GM18519 (cell line): ENCODE measurements around the gene BLM.
A peak's percentile ranks its signal among the peaks of the same experiment; 100 is the strongest.
"Not testable (repeated sequence)": the region's sequence is repeated elsewhere in the genome, so short reads cannot be mapped to it uniquely, and the experiment has no call there.

Source experiments
- ATAC-seq: cut with Tn5 transposase; IDR thresholded peaks from one replicate; pipeline ENCODE4 v1.9.1; 2021; ENCODE audit warnings: mild to moderate bottlenecking, moderate library complexity; ENCODE audit not compliant: unreplicated experiment, low FRiP score

BLM gene

GRCh38 chr15:90716976-90717821 lies at the start of gene BLM:
Gene BLM, plus strand, starts transcription at chr15:90717346. Its CDS starts 30,047 bp downstream, at chr15:90747393.
- peak; percentile 97 for ATAC-seq

DNA sequence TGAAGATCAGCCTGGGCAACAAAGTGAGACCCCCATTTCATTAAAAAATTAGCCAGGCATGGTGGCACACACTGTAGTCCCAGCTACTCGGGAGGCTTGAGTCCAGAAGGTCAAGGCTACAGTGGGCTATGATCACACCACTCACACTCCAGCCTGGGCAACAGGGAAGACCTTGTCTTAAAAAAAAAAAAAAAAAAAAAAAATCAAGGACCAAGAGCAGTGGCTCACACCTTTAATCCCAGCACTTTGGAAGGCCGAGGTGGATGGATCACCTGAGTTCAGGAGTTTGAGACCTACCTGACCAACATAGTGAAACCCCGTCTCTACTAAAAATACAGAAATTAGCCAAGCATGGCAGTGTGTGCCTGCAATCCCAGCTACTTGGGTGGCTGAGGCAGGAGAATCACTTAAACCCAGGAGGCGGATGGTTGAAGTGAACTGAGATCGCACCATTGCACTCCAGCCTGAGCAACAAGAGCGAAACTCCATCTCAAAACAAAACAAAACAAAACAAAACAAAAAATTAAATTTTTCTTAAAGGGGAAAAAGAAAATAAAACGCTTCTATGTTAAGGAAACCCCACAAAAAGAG lies 49.3 kb upstream of the BLM start:
- not testable (repeated sequence) for ATAC-seq

DNA sequence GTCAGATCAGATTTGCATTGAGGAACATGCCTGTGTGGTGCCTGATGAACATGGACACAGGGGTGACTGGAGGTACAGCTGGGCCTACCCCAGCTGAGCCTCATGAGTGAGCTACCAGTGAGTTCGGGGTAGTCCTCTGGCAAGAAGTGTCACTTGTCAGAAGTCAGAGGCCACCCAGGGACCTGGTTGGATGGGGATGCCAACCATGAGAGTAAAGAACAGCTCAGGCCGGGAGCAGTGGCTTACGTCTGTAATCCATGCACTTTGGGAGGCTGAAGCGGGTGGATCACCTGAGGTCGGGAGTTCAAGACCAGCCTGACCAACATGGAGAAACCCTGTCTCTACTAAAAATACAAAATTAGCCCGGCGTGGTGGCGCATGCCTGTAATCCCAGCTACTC lies 46.5 kb upstream of the BLM start:
- not testable (repeated sequence) for ATAC-seq

DNA sequence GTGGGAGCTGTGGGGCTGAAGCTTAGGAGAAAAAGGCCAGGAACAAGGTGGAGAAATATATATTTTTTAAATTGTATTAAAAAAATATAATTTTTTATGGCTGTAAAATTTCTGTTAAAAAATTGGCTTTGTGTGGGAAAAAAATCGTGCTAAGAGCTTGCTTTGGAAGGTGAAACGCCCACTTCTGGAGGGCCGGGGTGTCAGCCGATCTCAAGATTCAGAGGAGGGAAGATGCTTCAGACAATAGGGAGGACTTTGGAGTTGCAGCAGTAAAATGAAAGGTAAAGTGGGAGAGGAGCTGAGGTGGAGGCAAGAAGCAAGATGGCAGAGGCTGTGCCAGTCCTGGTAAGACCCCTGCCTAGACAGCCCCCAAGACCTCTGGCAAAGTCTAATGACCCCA lies 45.9 kb upstream of the BLM start:
- no peak for ATAC-seq

- not testable (repeated sequence) for ATAC-seq
Observed at GRCh38 chr15:90673357-90673756, 43.8 kb upstream of the BLM start.

DNA sequence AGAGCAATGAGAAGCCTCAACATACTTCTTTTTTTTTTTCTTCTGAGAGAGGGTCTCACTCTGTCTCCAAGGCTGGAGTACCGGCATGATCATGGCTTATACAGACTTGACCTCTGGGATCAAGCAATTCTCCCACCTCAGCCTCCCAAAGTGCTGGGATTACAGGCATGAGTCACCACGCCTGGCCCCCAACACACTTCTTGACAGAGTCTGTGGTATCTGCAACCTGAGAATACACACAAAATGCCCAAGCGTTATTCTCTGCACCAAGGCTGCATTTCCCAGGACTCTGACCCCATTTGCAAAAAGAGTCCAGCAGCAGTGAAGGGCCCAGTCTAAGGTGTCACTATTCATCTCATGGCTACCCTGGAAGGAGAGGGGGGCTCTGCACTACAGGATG lies 42.7 kb upstream of the BLM start:
- no peak for ATAC-seq

DNA sequence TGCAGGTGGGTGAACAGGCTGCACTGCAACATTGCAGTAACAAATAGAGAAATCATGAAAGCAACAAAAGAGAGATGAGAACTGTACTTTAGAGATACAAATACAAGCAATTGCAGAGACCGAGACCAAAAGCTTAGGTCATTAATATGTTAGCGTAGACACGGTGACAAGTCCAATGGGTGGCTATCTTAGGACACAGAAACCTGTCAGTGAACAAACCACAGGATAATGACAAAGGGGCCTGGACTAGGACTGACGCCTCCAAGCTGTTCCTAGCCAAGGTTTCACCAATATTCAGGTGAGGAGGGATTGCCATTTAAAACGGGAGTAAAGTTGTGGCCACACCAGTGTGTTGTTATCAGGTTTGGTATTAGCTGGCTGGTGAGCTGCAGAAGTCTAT lies 41.7 kb upstream of the BLM start:
- no peak for ATAC-seq

GRCh38 chr15:90677807-90678790 lies 39.0 kb upstream of the BLM start:
- no peak for ATAC-seq

- ATAC-seq, result no peak
Observed at GRCh38 chr15:90679959-90680358, 37.2 kb upstream of the BLM start.

GRCh38 chr15:90680371-90680935 lies 36.7 kb upstream of the BLM start:
- no peak for ATAC-seq

DNA sequence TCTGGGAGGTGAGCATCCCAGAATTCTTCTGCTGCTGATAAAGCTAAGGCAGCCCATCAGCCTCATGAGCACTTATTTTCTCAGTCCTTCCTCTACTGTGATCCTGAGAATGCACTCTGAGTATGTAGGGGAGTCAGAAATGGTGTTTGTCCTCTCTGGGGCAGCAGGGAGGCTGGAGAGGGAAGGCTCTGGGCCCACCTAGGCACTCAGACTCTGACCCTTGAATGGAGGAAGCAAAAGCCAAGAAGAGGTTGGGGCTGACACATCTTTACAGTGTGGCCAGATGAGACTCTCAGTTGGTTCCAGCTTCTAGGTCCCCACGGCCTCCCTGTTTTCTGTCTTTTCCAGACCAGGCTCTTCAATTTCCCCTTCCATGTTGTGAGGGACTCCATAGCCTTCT lies 36.1 kb upstream of the BLM start:
- no peak for ATAC-seq

- no peak for ATAC-seq
Observed at GRCh38 chr15:90681480-90681879, 35.7 kb upstream of the BLM start.

GRCh38 chr15:90683371-90683770 lies 33.8 kb upstream of the BLM start:
- ATAC-seq, result no peak

DNA sequence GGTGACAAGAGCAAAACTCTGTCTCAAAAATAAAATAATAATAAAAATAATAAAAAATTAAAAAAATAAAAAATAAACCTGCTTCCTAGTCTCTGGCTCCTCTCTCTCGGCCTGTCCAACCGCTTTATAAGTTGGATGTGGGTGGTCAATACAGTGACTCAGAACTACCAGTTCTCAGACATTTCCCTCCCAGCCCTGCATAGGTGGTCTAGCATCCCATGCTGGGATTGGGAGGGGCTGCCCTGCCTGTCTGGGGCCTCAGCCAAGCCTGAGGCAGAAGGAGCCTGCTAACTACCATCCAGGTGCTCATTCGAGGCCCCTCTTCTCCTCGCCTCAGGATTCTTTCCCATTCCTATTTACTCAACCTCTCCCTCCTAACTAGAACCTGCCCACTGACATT lies 33.3 kb upstream of the BLM start:
- ATAC-seq, result no peak

- no peak for ATAC-seq
Observed at GRCh38 chr15:90684281-90684680, 32.9 kb upstream of the BLM start.

- peak; percentile 24 for ATAC-seq
Observed at GRCh38 chr15:90685591-90686434, 31.3 kb upstream of the BLM start.

GRCh38 chr15:90686435-90687218 lies 30.5 kb upstream of the BLM start:
- ATAC-seq, result peak; percentile 78

- not testable (repeated sequence) for ATAC-seq
Observed at GRCh38 chr15:90689326-90689961, 27.7 kb upstream of the BLM start.
